GM19324 (cell line): ENCODE data around the gene OS9.
"Not testable (repeated sequence)": the region's sequence is repeated elsewhere in the genome, so short reads cannot be mapped to it uniquely, and the experiment has no call there.

Experiments
- ATAC-seq: cut with Tn5 transposase; IDR thresholded peaks from one replicate; pipeline ENCODE4 v1.9.1; 2021; ENCODE audit warnings: mild to moderate bottlenecking, moderate library complexity; ENCODE audit not compliant: unreplicated experiment, low FRiP score

Gene OS9

DNA sequence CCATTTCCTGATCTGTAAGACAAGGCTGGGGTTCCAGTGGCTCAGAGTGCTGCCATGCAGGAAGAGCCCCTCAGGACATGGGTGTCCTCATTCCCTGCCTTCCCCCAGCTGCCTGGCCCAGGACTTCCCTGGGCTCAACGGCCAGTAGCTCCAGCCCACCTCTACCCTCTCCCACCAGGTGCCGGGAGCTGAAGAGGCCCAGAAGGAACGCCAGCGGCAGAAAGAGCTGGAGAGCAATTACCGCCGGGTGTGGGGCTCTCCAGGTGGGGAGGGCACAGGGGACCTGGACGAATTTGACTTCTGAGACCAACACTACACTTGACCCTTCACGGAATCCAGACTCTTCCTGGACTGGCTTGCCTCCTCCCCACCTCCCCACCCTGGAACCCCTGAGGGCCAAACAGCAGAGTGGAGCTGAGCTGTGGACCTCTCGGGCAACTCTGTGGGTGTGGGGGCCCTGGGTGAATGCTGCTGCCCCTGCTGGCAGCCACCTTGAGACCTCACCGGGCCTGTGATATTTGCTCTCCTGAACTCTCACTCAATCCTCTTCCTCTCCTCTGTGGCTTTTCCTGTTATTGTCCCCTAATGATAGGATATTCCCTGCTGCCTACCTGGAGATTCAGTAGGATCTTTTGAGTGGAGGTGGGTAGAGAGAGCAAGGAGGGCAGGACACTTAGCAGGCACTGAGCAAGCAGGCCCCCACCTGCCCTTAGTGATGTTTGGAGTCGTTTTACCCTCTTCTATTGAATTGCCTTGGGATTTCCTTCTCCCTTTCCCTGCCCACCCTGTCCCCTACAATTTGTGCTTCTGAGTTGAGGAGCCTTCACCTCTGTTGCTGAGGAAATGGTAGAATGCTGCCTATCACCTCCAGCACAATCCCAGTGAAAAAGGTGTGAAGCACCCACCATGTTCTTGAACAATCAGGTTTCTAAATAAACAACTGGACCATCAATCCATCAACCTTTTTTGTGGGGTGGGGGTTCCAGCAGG, 27.0 kb downstream of the OS9 start:
- no peak for ATAC-seq

GRCh38 chr12:57721846-57722608, 28.1 kb downstream of the OS9 start:
- not testable (repeated sequence) for ATAC-seq

DNA sequence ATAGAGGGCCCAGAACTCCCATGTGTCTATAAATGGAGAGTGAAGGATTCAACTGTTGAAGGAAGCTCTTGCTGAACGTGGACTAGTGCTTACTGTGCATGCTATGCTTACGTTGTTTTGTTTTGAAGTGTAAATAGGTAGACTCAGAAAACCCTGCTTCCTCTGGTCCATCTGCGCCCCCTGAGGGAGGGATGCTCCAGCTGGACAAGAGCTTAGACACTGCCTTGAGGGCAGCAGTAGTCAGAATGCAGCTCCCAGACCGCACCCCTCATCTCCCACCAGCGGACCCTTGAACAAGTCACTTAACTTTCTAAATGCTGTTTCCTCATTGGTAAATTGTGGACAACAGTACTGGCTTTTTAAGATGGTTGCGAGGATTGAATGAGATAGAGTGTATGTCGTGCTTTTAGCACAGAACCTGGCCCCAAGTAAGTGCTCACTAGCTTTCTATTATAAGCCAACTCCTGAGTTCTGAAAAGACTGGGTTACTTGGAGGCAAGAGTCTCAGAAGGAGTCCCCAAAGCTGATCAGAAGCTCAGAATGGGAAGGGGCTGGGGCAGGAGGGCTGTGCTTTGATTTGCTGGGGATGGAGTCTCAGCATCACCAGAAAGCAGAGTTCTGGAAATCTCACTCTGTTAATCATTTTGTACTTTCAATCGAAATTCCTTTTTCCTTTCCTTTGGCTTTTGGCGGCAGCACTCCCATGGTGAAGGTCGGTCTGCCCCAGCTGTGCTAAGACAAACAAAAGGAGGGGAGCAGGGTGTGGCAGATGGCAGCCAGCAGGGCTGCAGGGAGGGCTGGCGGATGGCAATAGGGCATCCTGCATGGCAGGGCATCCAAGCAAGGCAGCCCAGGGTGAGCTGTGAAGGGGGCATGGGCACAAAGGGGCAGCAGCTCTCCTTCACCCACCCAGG, 29.0 kb downstream of the OS9 start:
- ATAC-seq, result no peak

DNA sequence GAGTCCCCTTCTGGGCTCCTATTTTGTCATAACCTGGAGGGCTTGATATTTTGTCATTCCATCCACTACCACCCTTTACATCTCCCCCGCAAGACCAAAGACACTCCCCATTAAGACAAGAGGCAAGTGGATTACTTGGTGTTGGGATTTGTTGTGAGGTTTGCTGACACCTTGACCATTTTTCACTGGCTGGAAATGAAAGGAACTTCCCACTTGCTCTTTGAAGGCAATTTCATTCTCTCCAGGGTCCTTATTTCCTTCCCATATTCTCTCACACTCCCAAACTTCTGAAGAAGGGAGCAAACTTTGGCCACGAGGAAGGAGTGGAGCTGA, 29.7 kb downstream of the OS9 start:
- no peak for ATAC-seq

GRCh38 chr12:57724003-57724935, 30.3 kb downstream of the OS9 start:
- no peak for ATAC-seq

DNA sequence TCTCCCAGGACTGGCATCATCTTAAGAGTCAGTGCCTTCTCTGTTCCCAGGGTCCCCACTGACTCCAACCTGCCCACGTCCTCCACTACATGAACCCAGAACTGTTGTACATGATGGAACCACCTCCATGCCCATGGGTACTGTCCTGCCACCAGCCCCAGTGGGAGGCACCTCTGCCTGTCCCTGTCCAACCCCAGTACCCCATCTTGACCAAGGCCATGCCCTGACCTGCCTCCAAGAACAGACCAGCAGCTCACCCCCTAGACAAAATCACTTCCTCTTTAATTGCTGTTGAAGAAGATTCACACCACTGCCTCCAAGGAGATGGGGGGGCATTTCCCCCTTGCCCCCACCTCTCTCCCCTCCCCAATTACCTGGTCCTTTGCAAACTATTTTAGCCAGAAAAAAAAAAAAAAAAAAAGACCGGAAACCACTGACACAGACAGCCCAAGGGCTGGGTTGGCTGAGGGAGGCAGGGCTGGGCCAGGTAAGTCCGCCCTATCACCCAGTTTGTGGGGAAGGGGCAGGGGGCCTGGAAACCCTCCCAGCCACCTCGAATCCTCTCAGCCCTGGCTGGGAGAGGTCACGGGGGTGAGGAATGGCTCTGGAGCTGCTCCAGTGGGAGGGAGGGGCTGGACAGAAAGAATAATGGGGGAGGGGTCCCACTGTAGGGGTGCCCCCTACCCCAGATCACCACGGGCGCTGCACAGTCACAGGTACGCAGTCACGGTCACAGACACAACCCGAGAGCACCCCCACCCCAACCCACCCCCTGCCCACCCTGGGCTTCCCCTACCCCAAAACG, 31.2 kb downstream of the OS9 start:
- no peak for ATAC-seq

- ATAC-seq, result no peak
Measured at GRCh38 chr12:57725851-57726150, 31.9 kb downstream of the OS9 start.

GRCh38 chr12:57726151-57726883, 32.4 kb downstream of the OS9 start:
- peak; percentile 57 for ATAC-seq

DNA sequence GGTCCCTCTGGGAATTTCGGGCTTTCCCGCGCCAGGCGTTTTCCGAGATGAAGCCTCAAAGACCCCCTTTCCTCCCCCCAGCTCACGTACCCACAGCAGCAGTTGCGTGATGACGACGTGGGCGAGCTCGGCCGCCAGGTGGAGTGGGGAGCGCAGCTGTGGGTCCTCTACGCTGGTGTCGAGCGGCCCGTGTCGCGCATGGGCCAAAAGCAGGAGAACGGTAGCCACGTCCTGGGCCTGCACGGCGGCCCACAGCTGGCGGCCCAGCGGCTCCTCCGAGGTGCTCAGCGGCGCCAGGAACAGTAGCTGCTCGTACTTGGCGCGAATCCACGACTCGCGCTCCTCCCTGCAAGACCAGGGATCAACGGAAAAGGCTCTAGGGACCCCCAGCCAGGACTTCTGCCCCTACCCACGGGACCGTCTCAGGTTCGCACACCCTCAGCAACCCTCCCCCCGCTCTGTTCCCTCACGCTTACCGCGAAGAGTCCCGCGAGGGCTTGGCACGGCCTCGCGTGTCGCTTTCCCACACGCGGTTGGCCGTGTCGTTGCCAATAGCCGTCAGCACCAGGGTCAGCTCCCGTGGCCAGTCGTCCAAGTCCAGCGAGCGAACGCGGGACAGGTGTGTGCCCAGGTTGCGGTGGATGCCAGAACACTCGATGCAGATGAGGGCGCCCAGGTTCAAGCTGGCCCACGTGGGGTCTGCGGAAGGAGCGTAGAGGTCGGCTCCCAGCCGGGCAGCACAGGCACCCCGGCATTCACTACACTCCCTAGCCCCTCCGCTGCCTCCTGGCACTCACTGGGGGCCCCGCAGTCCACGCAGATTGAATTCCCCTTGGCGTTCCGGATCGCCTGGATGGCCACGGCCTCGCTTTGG, 33.2 kb downstream of the OS9 start:
- ATAC-seq, result peak; percentile 8

DNA sequence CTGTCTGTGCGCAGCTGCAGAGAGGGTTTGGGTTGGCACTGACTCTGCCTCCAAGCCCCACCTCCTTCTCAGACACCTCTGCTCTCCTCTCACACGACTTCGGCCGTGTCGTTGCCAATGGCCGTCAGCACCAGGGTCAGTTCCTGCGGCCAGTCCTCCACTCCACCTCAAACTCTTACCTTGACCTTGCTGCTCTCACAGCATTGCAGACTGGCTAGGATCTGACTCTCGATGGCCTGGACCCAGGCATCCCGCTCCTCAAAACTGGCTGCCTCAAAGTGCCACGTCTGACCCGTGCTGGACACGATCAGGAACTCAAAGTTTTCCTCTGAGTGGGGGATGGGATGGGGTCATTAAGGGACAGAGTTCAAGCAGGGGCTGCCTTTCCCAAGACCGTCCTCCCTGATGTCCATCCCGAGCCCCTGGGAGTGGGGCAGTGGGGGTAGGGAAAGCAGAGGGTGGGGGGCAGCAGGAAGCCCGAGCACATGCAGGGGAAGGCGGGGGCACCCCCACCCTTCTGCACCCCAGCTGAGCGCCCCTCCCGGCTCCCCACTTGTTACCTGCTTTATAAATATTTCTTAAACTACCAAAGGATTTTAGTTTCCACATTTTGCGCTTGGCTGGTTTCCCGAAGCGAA, 33.9 kb downstream of the OS9 start:
- no peak for ATAC-seq

- ATAC-seq, result no peak
Measured at GRCh38 chr12:57729321-57729844, 35.5 kb downstream of the OS9 start.

DNA sequence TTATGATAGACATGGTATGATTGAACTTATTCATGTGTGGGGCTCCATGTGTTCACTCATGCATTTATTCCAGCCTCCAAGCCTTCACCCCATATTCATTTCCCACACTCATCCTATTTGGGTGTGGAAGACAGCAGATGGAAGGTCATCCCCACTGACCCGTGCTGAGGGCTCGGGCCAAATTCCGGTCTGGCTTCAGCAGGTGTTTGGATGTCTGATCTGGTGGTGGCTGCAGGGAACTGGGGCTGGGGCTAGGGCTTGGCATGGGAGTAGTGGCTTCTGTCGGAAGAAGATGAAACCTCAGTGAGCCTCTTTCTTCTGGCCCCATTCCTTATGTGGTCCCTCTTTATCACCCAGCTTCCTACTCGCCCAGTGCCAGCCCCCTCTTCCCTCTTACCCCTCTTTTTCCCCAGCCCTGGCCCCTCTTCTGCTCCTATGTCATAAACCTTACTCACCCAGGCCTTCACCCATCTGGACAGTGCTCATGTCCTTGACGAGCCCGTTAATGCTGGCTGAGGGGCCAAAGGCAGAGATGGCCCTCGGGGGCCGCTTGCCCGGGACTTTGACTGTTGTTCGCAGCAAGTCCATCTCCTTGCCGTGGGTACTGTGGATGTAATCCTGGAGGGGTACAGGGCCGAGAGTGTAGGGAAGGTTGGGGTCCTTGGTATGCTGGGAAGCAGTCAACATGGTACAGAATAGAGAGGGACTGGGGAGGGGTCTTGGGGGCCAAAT, 36.6 kb downstream of the OS9 start:
- ATAC-seq, result no peak

GRCh38 chr12:57731411-57732080, 37.6 kb downstream of the OS9 start:
- ATAC-seq, result no peak

GRCh38 chr12:57732270-57732669, 38.3 kb downstream of the OS9 start:
- no peak for ATAC-seq
